ENCODE data around the gene SYTL2.
"Not testable (repeated sequence)": the region's sequence is repeated elsewhere in the genome, so short reads cannot be mapped to it uniquely, and the experiment has no call there.

The SYTL2 gene

GRCh38 chr11:85795712-85796487 lies 15.0 kb downstream of the SYTL2 start:
- Histone ChIP-seq H3K36me3 (ENCODE audit: control insufficient read depth, insufficient read depth, low read length) (no peaks in the 10 kb centered on the region), H3K27me3 (ENCODE audit: control insufficient read depth, insufficient read depth, low read length) (no peaks in the 10 kb centered on the region), H3K9ac (ENCODE audit: low read depth, low read length) (no peak overlapping the region), H3K27ac (ENCODE audit: low read depth, low read length) (no peak overlapping the region), H3K4me3 (ENCODE audit: low read depth, low read length) (no peak overlapping the region), H3K4me1 (ENCODE audit: control insufficient read depth, insufficient read depth, low read length) (no peaks in the 10 kb centered on the region), H3K9me3 (ENCODE audit: control insufficient read depth, insufficient read depth, low read length) (no peaks in the 10 kb centered on the region)

- H3K4me1 ChIP-seq (ENCODE audit: control insufficient read depth, insufficient read depth, low read length), result no peaks in the 10 kb centered on the region
- H3K9me3 ChIP-seq (ENCODE audit: control insufficient read depth, insufficient read depth, low read length), result no peaks in the 10 kb centered on the region
- no peak overlapping the region for H3K4me3 ChIP-seq (ENCODE audit: low read depth, low read length)
- H3K27me3 ChIP-seq (ENCODE audit: control insufficient read depth, insufficient read depth, low read length), result no peaks in the 10 kb centered on the region
- no peak overlapping the region for H3K9ac ChIP-seq (ENCODE audit: low read depth, low read length)
- no peak overlapping the region for H3K27ac ChIP-seq (ENCODE audit: low read depth, low read length)
- no peaks in the 10 kb centered on the region for H3K36me3 ChIP-seq (ENCODE audit: control insufficient read depth, insufficient read depth, low read length)
These were observed 19.4 kb downstream of the SYTL2 start for GRCh38 chr11:85791409-85791990.

- no peaks in the 10 kb centered on the region for H3K27me3 ChIP-seq (ENCODE audit: control insufficient read depth, insufficient read depth, low read length)
- H3K27ac ChIP-seq (ENCODE audit: low read depth, low read length), result no peak overlapping the region
- H3K4me3 ChIP-seq (ENCODE audit: low read depth, low read length), result no peak overlapping the region
- H3K9me3 ChIP-seq (ENCODE audit: control insufficient read depth, insufficient read depth, low read length), result no peaks in the 10 kb centered on the region
- no peak overlapping the region for H3K9ac ChIP-seq (ENCODE audit: low read depth, low read length)
- no peaks in the 10 kb centered on the region for H3K36me3 ChIP-seq (ENCODE audit: control insufficient read depth, insufficient read depth, low read length)
- no peaks in the 10 kb centered on the region for H3K4me1 ChIP-seq (ENCODE audit: control insufficient read depth, insufficient read depth, low read length)
These were observed 22.9 kb downstream of the SYTL2 start for GRCh38 chr11:85787809-85788760.

- Histone ChIP-seq H3K9me3 (ENCODE audit: control insufficient read depth, insufficient read depth, low read length) (no peaks in the 10 kb centered on the region; the same call in 1 of the 2 replicates), H3K9ac (ENCODE audit: low read depth, low read length) (no peak overlapping the region), H3K4me3 (ENCODE audit: low read depth, low read length) (no peak overlapping the region), H3K27me3 (ENCODE audit: control insufficient read depth, insufficient read depth, low read length) (no peaks in the 10 kb centered on the region), H3K27ac (ENCODE audit: low read depth, low read length) (no peak overlapping the region), H3K36me3 (ENCODE audit: control insufficient read depth, insufficient read depth, low read length) (no peaks in the 10 kb centered on the region), H3K4me1 (ENCODE audit: control insufficient read depth, insufficient read depth, low read length) (no peaks in the 10 kb centered on the region)
These were observed 23.8 kb downstream of the SYTL2 start for GRCh38 chr11:85787168-85787567.

- H3K36me3 ChIP-seq (ENCODE audit: control insufficient read depth, insufficient read depth, low read length), result no peaks in the 10 kb centered on the region
- no peaks in the 10 kb centered on the region for H3K4me1 ChIP-seq (ENCODE audit: control insufficient read depth, insufficient read depth, low read length)
- H3K27ac ChIP-seq (ENCODE audit: low read depth, low read length), result no peak overlapping the region
- no peak overlapping the region for H3K9ac ChIP-seq (ENCODE audit: low read depth, low read length)
- peaks cover 4% of the 10 kb centered on the region; the same call in 1 of the 2 replicates for H3K9me3 ChIP-seq (ENCODE audit: control insufficient read depth, insufficient read depth, low read length)
- no peaks in the 10 kb centered on the region for H3K27me3 ChIP-seq (ENCODE audit: control insufficient read depth, insufficient read depth, low read length)
- no peak overlapping the region for H3K4me3 ChIP-seq (ENCODE audit: low read depth, low read length)
These were observed 26.3 kb downstream of the SYTL2 start for GRCh38 chr11:85784480-85785265.

GRCh38 chr11:85783758-85784157 lies 27.2 kb downstream of the SYTL2 start:
- H3K9me3 ChIP-seq (ENCODE audit: control insufficient read depth, insufficient read depth, low read length), result peaks cover 4% of the 10 kb centered on the region; the same call in 1 of the 2 replicates
- no peaks in the 10 kb centered on the region for H3K36me3 ChIP-seq (ENCODE audit: control insufficient read depth, insufficient read depth, low read length)
- H3K27me3 ChIP-seq (ENCODE audit: control insufficient read depth, insufficient read depth, low read length), result no peaks in the 10 kb centered on the region
- no peak overlapping the region for H3K4me3 ChIP-seq (ENCODE audit: low read depth, low read length)
- no peak overlapping the region for H3K27ac ChIP-seq (ENCODE audit: low read depth, low read length)
- no peaks in the 10 kb centered on the region for H3K4me1 ChIP-seq (ENCODE audit: control insufficient read depth, insufficient read depth, low read length)
- H3K9ac ChIP-seq (ENCODE audit: low read depth, low read length), result no peak overlapping the region

GRCh38 chr11:85780780-85781517 lies 30.0 kb downstream of the SYTL2 start:
- H3K9ac ChIP-seq (ENCODE audit: low read depth, low read length); H3K9me3 ChIP-seq (ENCODE audit: control insufficient read depth, insufficient read depth, low read length); H3K4me1 ChIP-seq (ENCODE audit: control insufficient read depth, insufficient read depth, low read length); H3K4me3 ChIP-seq (ENCODE audit: low read depth, low read length); H3K27me3 ChIP-seq (ENCODE audit: control insufficient read depth, insufficient read depth, low read length); H3K27ac ChIP-seq (ENCODE audit: low read depth, low read length); H3K36me3 ChIP-seq (ENCODE audit: control insufficient read depth, insufficient read depth, low read length): not testable (repeated sequence)

- no peak overlapping the region for H3K4me3 ChIP-seq (ENCODE audit: low read depth, low read length)
- no peaks in the 10 kb centered on the region for H3K27me3 ChIP-seq (ENCODE audit: control insufficient read depth, insufficient read depth, low read length)
- H3K4me1 ChIP-seq (ENCODE audit: control insufficient read depth, insufficient read depth, low read length), result peaks cover 8% of the 10 kb centered on the region
- peaks cover 4% of the 10 kb centered on the region; the same call in 1 of the 2 replicates for H3K9me3 ChIP-seq (ENCODE audit: control insufficient read depth, insufficient read depth, low read length)
- H3K36me3 ChIP-seq (ENCODE audit: control insufficient read depth, insufficient read depth, low read length), result no peaks in the 10 kb centered on the region
- H3K27ac ChIP-seq (ENCODE audit: low read depth, low read length), result no peak overlapping the region
- no peak overlapping the region for H3K9ac ChIP-seq (ENCODE audit: low read depth, low read length)
These were observed 30.8 kb downstream of the SYTL2 start for GRCh38 chr11:85779956-85780640.

- H3K4me3 ChIP-seq (ENCODE audit: low read depth, low read length); H3K27ac ChIP-seq (ENCODE audit: low read depth, low read length); H3K9ac ChIP-seq (ENCODE audit: low read depth, low read length); H3K27me3 ChIP-seq (ENCODE audit: control insufficient read depth, insufficient read depth, low read length); H3K9me3 ChIP-seq (ENCODE audit: control insufficient read depth, insufficient read depth, low read length); H3K36me3 ChIP-seq (ENCODE audit: control insufficient read depth, insufficient read depth, low read length): not testable (repeated sequence)
- peaks cover 14% of the 10 kb centered on the region for H3K4me1 ChIP-seq (ENCODE audit: control insufficient read depth, insufficient read depth, low read length)
These were observed 33.4 kb downstream of the SYTL2 start for GRCh38 chr11:85777603-85777972.
